ENCODE data around the gene NRM. TPM values are rescaled to one million over a fixed set of nuclear protein-coding genes. Genes with fewer than 3 reads are reported as not detected.

NRM gene
- total and polyA plus RNA-seq, 8 donors = 13.1 to 55.1 (median 38.1) TPM

DNA sequence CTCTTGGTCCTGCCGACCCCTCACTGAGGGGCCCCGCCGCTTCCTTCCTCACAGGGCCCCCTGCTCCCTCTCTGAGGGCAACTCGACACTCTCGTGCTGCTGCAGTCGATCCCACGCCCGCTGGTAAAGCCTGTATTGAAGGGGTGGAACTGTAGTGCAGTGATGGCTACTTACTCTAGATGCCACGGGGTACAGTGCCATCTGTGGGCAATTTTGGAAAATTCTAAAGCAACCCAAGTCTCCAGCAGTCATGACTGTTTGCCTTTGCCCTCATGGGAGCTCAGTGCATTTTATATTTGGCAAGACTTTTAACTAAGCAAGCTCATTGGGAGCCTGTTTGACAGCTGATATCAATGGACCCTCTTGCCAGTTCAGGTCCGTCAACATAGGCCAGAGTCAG is 50.3 kb downstream of the NRM start:
- Histone ChIP-seq H3K27me3 (no peaks in the 10 kb centered on the region), H3K4me3 (no peak overlapping the region), H3K4me1 (peaks cover 0 to 23% of the 10 kb centered on the region in 2 donors), H3K9me3 (no peaks in the 10 kb centered on the region), H3K36me3 (peaks cover 0 to 41% of the 10 kb centered on the region in 2 donors), H3K27ac (no peak overlapping the region)
- no peak for ATAC-seq
- intact Hi-C loops (cut with DNase I) = no loop called here
- DNase-seq = no peak
- TF ChIP-seq, protein P1, sequence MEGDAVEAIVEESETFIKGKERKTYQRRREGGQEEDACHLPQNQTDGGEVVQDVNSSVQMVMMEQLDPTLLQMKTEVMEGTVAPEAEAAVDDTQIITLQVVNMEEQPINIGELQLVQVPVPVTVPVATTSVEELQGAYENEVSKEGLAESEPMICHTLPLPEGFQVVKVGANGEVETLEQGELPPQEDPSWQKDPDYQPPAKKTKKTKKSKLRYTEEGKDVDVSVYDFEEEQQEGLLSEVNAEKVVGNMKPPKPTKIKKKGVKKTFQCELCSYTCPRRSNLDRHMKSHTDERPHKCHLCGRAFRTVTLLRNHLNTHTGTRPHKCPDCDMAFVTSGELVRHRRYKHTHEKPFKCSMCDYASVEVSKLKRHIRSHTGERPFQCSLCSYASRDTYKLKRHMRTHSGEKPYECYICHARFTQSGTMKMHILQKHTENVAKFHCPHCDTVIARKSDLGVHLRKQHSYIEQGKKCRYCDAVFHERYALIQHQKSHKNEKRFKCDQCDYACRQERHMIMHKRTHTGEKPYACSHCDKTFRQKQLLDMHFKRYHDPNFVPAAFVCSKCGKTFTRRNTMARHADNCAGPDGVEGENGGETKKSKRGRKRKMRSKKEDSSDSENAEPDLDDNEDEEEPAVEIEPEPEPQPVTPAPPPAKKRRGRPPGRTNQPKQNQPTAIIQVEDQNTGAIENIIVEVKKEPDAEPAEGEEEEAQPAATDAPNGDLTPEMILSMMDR (IDR thresholded peaks at IDR 0.05) = no peak

Other genes with a start within 250 kb of the NRM start
- gene HLA-E, start 201.5 kb downstream of the NRM start, total RNA-seq = 100 to 1,000 TPM; 440 to 636 TPM
- 100 to 1,000 TPM; 184 to 210 (median 196) TPM for gene HLA-E, start 201.5 kb downstream of the NRM start, polyA plus RNA-seq (ENCODE audit: insufficient read length in 6 of 6)
- gene GNL1, start 134.5 kb downstream of the NRM start, total RNA-seq = 10 to 100 TPM; 52.5 to 61.0 TPM
- 100 to 1,000 TPM in 4 of 6 donors, 10 to 100 TPM in 2; 96.5 to 108 (median 106) TPM for gene GNL1, start 134.5 kb downstream of the NRM start, polyA plus RNA-seq (ENCODE audit: insufficient read length in 6 of 6)
- gene PRR3, start 133.7 kb downstream of the NRM start, total RNA-seq = 10 to 100 TPM in 1 of 2 donors, 1 to 10 TPM in 1; 5.7 to 10.1 TPM
- gene PRR3, start 133.7 kb downstream of the NRM start, polyA plus RNA-seq (ENCODE audit: insufficient read length in 6 of 6) = 10 to 100 TPM; 34.5 to 44.1 (median 37.9) TPM
- gene ABCF1, start 119.5 kb downstream of the NRM start, total RNA-seq = 10 to 100 TPM; 37.9 to 47.6 TPM
- gene ABCF1, start 119.5 kb downstream of the NRM start, polyA plus RNA-seq (ENCODE audit: insufficient read length in 6 of 6) = 10 to 100 TPM; 60.2 to 75.1 (median 62.1) TPM
- gene PPP1R10, start 73.7 kb downstream of the NRM start, total RNA-seq = 10 to 100 TPM; 44.9 to 71.1 TPM
- gene PPP1R10, start 73.7 kb downstream of the NRM start, polyA plus RNA-seq (ENCODE audit: insufficient read length in 6 of 6) = 10 to 100 TPM; 47.1 to 59.3 (median 49.6) TPM
- 10 to 100 TPM; 36.6 to 54.7 TPM for gene MRPS18B, start 73.1 kb downstream of the NRM start, total RNA-seq
- 10 to 100 TPM; 41.2 to 50.5 (median 43.5) TPM for gene MRPS18B, start 73.1 kb downstream of the NRM start, polyA plus RNA-seq (ENCODE audit: insufficient read length in 6 of 6)
- 10 to 100 TPM in 1 of 2 donors, 1 to 10 TPM in 1; 8.6 to 10.6 TPM for gene ATAT1, start 64.1 kb downstream of the NRM start, total RNA-seq
- gene ATAT1, start 64.1 kb downstream of the NRM start, polyA plus RNA-seq (ENCODE audit: insufficient read length in 6 of 6) = 10 to 100 TPM; 52.2 to 73.0 (median 64.2) TPM
- 10 to 100 TPM; 15.2 to 16.4 TPM for gene C6orf136, start 43.9 kb downstream of the NRM start, total RNA-seq
- 10 to 100 TPM; 10.7 to 18.1 (median 14.4) TPM for gene C6orf136, start 43.9 kb downstream of the NRM start, polyA plus RNA-seq (ENCODE audit: insufficient read length in 6 of 6)
- gene DHX16, start 18.0 kb downstream of the NRM start, total RNA-seq = 10 to 100 TPM; 23.8 to 28.1 TPM
- 10 to 100 TPM; 34.0 to 43.4 (median 41.8) TPM for gene DHX16, start 18.0 kb downstream of the NRM start, polyA plus RNA-seq (ENCODE audit: insufficient read length in 6 of 6)
- gene PPP1R18, start 4.3 kb downstream of the NRM start, total RNA-seq = 100 to 1,000 TPM in 1 of 2 donors, 10 to 100 TPM in 1; 51.8 to 117 TPM
- 10 to 100 TPM; 36.7 to 54.4 (median 42.4) TPM for gene PPP1R18, start 4.3 kb downstream of the NRM start, polyA plus RNA-seq (ENCODE audit: insufficient read length in 6 of 6)
- gene MDC1, start 26.3 kb upstream of the NRM start, total RNA-seq = 10 to 100 TPM; 28.2 to 38.6 TPM
- 10 to 100 TPM; 43.5 to 53.6 (median 49.9) TPM for gene MDC1, start 26.3 kb upstream of the NRM start, polyA plus RNA-seq (ENCODE audit: insufficient read length in 6 of 6)
- 100 to 1,000 TPM; 409 to 602 TPM for gene TUBB, start 29.4 kb upstream of the NRM start, total RNA-seq
- gene TUBB, start 29.4 kb upstream of the NRM start, polyA plus RNA-seq (ENCODE audit: insufficient read length in 6 of 6) = 1,000 to 10,000 TPM; 1,093 to 1,665 (median 1,153) TPM
- gene FLOT1, start 51.7 kb upstream of the NRM start, total RNA-seq = 100 to 1,000 TPM; 148 to 206 TPM
- 100 to 1,000 TPM; 115 to 135 (median 124) TPM for gene FLOT1, start 51.7 kb upstream of the NRM start, polyA plus RNA-seq (ENCODE audit: insufficient read length in 6 of 6)
- 10 to 100 TPM; 36.1 to 77.0 TPM for gene IER3, start 53.6 kb upstream of the NRM start, total RNA-seq
- gene IER3, start 53.6 kb upstream of the NRM start, polyA plus RNA-seq (ENCODE audit: insufficient read length in 6 of 6) = 10 to 100 TPM in 5 of 6 donors, 1 to 10 TPM in 1; 5.5 to 38.8 (median 12.9) TPM
- 100 to 1,000 TPM in 1 of 2 donors, 10 to 100 TPM in 1; 77.9 to 148 TPM for gene DDR1, start 193.5 kb upstream of the NRM start, total RNA-seq
- 10 to 100 TPM; 79.5 to 99.9 (median 90.0) TPM for gene DDR1, start 193.5 kb upstream of the NRM start, polyA plus RNA-seq (ENCODE audit: insufficient read length in 6 of 6)
- 10 to 100 TPM; 29.5 to 34.2 TPM for gene GTF2H4, start 217.2 kb upstream of the NRM start, total RNA-seq
- 10 to 100 TPM; 35.5 to 59.5 (median 53.0) TPM for gene GTF2H4, start 217.2 kb upstream of the NRM start, polyA plus RNA-seq (ENCODE audit: insufficient read length in 6 of 6)
- gene VARS2, start 223.3 kb upstream of the NRM start, total RNA-seq = 10 to 100 TPM; 34.0 to 40.3 TPM
- gene VARS2, start 223.3 kb upstream of the NRM start, polyA plus RNA-seq (ENCODE audit: insufficient read length in 6 of 6) = 10 to 100 TPM; 42.3 to 54.3 (median 46.9) TPM
- 100 to 1,000 TPM; 213 to 384 TPM for gene SFTA2, start 241.2 kb upstream of the NRM start, total RNA-seq
- 10 to 100 TPM in 5 of 6 donors, 1 to 10 TPM in 1; 9.3 to 19.6 (median 15.5) TPM for gene SFTA2, start 241.2 kb upstream of the NRM start, polyA plus RNA-seq (ENCODE audit: insufficient read length in 6 of 6)
- 1 to 10 TPM; 2.5 to 4.0 TPM for gene MUCL3, start 250.0 kb upstream of the NRM start, total RNA-seq
- gene MUCL3, start 250.0 kb upstream of the NRM start, polyA plus RNA-seq (ENCODE audit: insufficient read length in 6 of 6) = under 1 TPM; 0.07 to 0.21 (median 0.11) TPM